Pons (tissue), 1 donor: ENCODE measurements around the gene TSSK2.

ENCODE experiments used
- DNase-seq: peaks from one replicate; pipeline ENCODE4 v3.0.0-alpha.2; 2016; ENCODE audit warnings: low spot score

TSSK2 gene

GRCh38 chr22:19125011-19125410 lies 6.1 kb upstream of the TSSK2 start:
- DNase-seq: no peak

GRCh38 chr22:19125474-19126308 lies 5.4 kb upstream of the TSSK2 start:
- no peak for DNase-seq

- no peak for DNase-seq
Measured at GRCh38 chr22:19126309-19127273, 4.5 kb upstream of the TSSK2 start.

GRCh38 chr22:19127329-19128008 lies 3.6 kb upstream of the TSSK2 start:
- DNase-seq: no peak

- no peak for DNase-seq
Measured at GRCh38 chr22:19128009-19128401, 3.1 kb upstream of the TSSK2 start.

GRCh38 chr22:19128946-19129727 lies 2.0 kb upstream of the TSSK2 start:
- DNase-seq: no peak

GRCh38 chr22:19129871-19130270 lies 1.2 kb upstream of the TSSK2 start:
- no peak for DNase-seq

GRCh38 chr22:19131685-19132015 lies 542 bp downstream of the TSSK2 start:
- DNase-seq: no peak

GRCh38 chr22:19132153-19132552 lies 1.0 kb downstream of the TSSK2 start:
- no peak for DNase-seq

GRCh38 chr22:19132693-19133400 lies 1.7 kb downstream of the TSSK2 start:
- no peak for DNase-seq

- DNase-seq: no peak
Measured at GRCh38 chr22:19133561-19133960, 2.5 kb downstream of the TSSK2 start.

- DNase-seq: no peak
Measured at GRCh38 chr22:19134176-19134831, 3.2 kb downstream of the TSSK2 start.

GRCh38 chr22:19134874-19135273 lies 3.8 kb downstream of the TSSK2 start:
- no peak for DNase-seq

GRCh38 chr22:19136915-19137314 lies 5.8 kb downstream of the TSSK2 start:
- DNase-seq: no peak

- DNase-seq: no peak
Measured at GRCh38 chr22:19137384-19138216, 6.5 kb downstream of the TSSK2 start.

- no peak for DNase-seq
Measured at GRCh38 chr22:19138217-19139000, 7.3 kb downstream of the TSSK2 start.

GRCh38 chr22:19139001-19139356 lies 7.9 kb downstream of the TSSK2 start:
- no peak for DNase-seq

- DNase-seq: no peak
Measured at GRCh38 chr22:19139974-19140373, 8.9 kb downstream of the TSSK2 start.

- DNase-seq: no peak
Measured at GRCh38 chr22:19142394-19142793, 11.3 kb downstream of the TSSK2 start.
